Stimulated activated CD8-positive, alpha-beta memory T cell treated with anti-CD3 and anti-CD28 coated beads, Interleukin-15, amount 100 ng/mL, for 1 hour (primary cell): ENCODE results near the gene CCDC169.
"Not testable (repeated sequence)": the region's sequence is repeated elsewhere in the genome, so short reads cannot be mapped to it uniquely, and the experiment has no call there.

Experiments
- DNase-seq: peaks from one replicate; pipeline ENCODE4 v3.0.0-alpha.2; 2020; ENCODE audit warnings: low read depth

The CCDC169 gene

DNA sequence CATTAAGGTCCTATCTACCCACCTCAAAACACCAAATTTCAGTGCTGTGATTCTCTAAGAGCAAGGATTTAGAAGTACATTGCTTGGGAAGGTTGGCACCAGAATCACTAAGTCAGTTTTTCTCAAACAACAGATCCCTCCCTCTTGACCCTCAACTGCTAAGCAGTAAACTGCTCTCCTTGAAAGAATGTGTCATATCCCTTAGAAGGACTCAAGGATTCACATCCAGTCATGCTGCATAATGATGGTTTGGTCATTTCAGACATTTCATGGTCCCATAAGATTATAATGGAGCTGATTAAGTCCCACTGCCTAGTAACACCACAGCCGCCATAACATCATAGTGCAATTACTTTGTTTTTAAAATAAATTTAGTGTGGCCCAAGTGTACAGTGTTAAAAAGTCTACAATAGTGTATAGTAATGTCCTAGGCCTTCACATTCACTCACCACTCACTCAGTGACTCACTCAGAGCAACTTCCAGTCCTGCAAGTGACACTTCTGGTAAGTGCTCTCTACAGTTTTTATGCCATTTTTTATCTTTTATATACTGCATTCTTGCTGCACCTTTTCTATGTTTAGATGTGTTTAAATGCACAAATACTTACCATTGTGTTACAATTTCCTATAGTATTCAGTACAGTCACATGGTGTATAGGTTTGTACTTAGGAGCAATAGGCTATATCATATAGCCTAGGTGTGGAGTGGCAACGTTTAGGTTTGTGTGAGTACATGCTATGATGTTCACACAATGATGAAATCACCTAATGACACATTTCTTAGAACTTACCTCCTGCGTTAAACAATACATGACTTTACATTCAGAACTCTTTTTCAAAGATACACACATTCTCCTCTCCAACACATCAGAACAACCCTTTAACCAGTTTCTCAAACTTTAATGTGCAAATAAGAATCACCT, 15.7 kb upstream of the CCDC169 start:
- no peak for DNase-seq

DNA sequence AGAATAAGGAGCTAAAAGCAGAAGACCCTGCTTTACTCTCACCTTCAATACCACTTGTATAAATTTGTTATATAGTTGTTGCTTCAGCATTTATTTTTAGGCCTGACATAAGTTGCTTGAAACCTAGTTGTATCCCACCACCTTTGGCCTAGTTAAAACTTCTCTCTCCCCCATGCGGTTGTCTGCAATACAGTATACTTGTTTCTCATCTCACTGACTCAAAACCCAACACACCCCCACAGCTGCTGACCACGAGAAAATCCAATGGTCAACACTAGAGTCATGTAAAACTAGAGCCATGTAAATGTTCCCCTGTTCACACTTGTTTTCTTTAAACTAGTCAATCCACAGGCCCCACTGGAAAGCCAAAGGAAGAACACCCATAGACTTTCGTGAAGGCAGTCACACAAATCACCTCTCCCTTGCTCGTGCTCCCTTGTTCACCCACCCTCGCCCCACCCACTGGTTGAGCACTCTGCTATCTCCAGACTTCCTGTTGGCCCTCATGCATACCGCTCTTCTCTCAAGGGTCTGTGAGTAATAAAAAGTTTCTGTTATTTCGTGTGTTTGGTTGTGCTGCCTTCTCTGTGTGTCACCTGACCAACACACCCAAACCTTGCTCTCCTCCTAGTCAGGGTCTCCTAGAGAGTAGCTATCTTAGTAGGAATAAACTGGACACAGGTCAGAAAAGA, 12.9 kb upstream of the CCDC169 start:
- DNase-seq = no peak

- DNase-seq = no peak
Measured at GRCh38 chr13:36302289-36302688, 4.7 kb upstream of the CCDC169 start.

- DNase-seq = not testable (repeated sequence)
Measured at GRCh38 chr13:36299469-36299868, 1.9 kb upstream of the CCDC169 start.

DNA sequence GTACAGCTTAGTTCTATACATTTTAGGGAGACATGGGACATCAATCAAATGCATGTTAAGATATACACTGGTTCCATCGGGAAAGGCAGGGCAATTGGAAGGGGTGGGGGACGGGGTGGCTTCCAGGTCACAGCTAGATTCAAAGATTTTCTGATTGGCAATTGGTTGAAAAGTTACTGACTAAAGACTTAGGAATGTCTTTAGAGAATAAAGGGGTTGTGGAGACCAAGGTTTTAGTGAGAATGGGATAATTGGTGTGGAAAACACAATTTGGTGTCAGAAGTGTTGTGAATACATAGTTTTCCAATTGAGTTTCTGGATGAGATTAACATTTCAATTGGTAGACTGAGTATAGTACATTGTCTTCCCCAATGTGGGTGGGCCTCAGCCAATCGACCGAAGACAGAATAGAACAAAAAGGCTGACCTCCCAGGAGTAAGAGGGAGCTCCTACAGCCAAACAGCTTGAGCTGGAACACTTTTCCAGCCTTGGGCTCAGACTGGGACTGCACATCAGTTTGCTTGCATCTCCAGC, 988 bp upstream of the CCDC169 start:
- no peak for DNase-seq

DNA sequence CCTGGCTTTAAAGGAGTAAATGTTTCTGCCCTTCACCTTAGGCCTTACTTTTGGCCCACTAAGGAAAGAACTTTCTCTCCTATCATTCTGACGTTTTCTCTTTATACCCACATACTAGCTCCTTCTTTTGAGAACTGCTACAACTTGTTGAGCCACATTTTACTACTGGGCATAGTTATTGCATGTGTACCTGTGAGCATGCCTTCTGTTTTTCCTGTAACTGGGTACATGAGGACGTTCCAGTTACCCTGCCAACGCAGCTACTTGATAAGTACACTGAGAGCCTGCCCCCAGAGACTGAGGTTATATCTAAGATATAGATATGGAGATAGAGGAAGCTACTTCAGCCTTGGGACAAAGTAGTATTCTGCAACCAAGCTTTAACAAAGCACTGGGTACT, 3.5 kb downstream of the CCDC169 start:
- DNase-seq = no peak

DNA sequence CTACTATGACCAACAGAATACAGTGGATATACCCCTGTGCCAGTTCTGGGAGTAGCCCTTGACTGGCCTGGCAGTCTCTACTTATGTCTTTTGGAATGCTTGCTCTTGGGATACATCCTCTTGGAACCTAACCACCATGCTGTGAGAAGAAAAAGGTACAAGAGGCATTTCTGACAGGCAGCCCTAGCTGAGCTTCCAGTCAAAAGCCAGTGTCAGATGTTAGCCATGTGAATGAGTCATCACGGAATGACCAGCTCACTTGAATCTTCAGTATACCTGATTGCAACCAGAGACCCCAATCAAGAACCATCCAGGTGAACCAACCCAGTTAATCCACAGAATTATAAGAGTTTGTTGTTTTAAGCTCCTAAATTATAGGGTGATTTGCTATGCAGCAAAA, 4.1 kb downstream of the CCDC169 start:
- DNase-seq = no peak

- DNase-seq = no peak
Measured at GRCh38 chr13:36288794-36289391, 8.7 kb downstream of the CCDC169 start.

- no peak for DNase-seq
Measured at GRCh38 chr13:36286006-36286405, 11.6 kb downstream of the CCDC169 start.

- DNase-seq = no peak
Measured at GRCh38 chr13:36282821-36283432, 14.7 kb downstream of the CCDC169 start.

DNA sequence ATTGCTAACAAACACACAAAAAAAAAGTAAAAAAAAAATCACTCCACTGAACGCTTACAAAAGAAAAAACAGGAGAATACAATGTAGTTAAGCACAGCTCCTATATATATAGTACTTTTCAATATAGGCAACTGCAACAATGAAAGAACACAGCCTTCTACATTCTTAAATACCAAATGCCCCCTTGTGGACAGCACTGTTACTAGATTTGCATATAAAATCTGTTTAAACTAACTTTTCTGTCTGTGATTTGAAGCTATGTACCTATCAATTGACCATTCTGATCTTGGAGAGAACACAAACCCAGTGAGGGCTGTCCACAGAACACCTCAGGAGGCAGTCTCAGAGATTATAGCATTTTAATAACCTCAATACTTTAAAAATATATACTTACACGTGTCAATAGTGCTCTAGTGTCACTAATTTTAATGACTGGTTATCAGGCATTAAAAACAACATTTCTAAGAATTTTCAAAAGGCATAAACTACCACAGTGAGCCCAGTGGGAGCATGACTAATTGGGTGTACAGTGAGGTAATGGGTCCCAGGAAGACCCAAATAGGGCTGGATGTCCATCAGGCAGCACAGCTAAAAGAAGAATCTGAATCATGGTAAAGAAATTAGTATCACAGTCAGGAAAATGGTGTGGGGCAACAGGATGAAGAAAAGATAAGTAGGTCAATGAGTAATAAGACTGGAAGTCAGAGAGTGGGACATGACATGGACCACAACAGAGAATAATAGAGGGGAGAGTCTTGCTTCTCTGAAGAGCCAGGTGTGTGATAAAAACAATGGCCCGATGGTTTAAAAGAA, 22.2 kb downstream of the CCDC169 start:
- DNase-seq = no peak

- DNase-seq = no peak
Measured at GRCh38 chr13:36273431-36273830, 24.2 kb downstream of the CCDC169 start.

DNA sequence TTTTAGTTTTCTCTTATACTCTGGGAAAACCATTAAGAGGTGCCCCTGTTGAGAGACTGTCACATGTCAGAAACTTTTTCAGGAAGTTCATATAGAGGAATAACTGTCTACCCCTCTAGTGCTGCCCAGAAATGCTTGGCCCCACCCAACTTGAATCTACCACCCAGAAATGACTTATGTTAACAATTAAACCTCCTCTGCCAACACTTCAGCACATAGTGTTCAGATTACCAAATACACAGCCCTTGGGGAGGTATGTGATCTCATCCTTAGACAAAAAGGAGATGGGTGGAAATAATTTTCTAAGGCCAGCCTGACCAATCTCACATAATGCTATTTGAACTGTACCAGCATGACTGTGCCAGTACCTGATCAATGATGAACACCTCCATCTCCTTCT, 35.6 kb downstream of the CCDC169 start:
- DNase-seq = no peak

- no peak for DNase-seq
Measured at GRCh38 chr13:36261011-36261410, 36.6 kb downstream of the CCDC169 start.

- no peak for DNase-seq
Measured at GRCh38 chr13:36259361-36260137, 38.1 kb downstream of the CCDC169 start.

DNA sequence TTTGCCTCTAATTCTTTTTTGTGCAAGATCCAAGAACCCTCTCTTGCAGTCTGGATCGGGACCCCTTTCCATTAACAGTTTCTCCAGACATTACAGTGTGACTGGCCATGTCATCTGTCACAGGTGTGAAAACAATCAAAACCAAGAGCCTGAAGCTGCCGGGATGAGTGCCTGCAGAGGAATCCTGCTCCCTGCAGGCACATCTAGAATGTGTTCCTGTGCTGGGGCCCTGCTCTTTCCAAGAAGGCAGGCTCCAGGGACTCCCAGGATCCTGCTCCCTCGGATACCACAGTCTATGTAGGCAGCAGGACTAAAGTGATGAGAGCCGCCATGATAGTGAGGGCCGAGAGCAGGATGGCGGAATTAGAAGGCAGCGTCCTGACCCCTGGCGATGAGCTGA, 38.8 kb downstream of the CCDC169 start:
- no peak for DNase-seq

GRCh38 chr13:36251526-36251925, 46.1 kb downstream of the CCDC169 start:
- no peak for DNase-seq

DNA sequence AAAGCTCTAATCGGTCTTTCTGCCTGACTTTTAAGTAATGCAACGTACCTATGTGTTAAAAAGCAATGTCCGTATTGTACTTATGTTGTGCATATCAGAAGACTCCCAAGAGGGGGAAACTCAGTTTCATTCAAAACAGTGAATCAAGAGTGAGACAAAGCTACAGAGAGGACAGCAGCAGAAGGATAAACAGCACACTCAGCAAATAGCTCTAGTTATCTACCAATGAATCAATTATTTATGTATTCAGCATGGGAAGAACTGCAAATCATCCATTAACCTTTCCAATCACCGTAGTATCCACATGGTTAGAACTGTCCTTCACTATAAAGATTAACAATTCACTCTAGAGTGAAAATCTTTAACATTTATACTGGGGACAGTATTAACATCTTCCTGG, 46.6 kb downstream of the CCDC169 start:
- DNase-seq = no peak

- DNase-seq = no peak
Measured at GRCh38 chr13:36248700-36249099, 48.9 kb downstream of the CCDC169 start.

DNA sequence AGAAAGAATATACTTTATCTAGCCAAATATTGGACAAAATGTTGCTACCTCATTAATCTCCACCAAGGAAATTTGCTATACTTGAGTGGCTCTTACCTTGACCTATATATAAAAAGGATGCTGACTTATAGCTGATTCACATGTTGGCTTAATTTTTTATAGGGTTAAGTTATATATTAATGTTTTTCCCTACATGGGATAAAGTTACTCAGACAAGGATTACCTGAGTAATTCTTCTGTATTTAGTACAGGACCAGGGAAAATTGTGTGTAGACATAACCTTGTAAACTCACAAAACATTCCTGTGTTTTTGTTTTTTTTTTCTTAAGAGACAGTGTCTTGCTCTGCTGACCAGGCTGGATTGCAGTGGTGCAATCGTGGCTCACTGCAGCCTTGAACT, 52.6 kb downstream of the CCDC169 start:
- DNase-seq = no peak

GRCh38 chr13:36244073-36244472, 53.5 kb downstream of the CCDC169 start:
- DNase-seq = no peak
